GM12865 (cell line): ENCODE measurements around the gene DNAH2.

ENCODE experiments used
- DNase-seq: peaks from one replicate; pipeline ENCODE4 v3.0.0; 2010; ENCODE audit warnings: low read depth
- H3K4me3 ChIP-seq: 2 replicates; pipeline ENCODE4 v1.5.1; 2011; ENCODE audit warnings: mild to moderate bottlenecking, low read depth, low read length, control low read depth
- CTCF ChIP-seq: IDR thresholded peaks from 2 replicates; pipeline ENCODE4 v1.5.1; 2011; ENCODE audit warnings: low read length, control low read depth, low read depth, inconsistent platforms; ENCODE audit not compliant: insufficient read depth; ENCODE audit errors: missing control alignments

Gene DNAH2

GRCh38 chr17:7818026-7818425 lies 100.5 kb downstream of the DNAH2 start:
- no peak for TF ChIP-seq CTCF
- no peak for DNase-seq
- H3K4me3 ChIP-seq: no peak overlapping the region

- TF ChIP-seq CTCF: no peak
- no peak for DNase-seq
- H3K4me3 ChIP-seq: no peak overlapping the region
Measured at GRCh38 chr17:7818746-7819645, 101.5 kb downstream of the DNAH2 start.

- no peak for TF ChIP-seq CTCF
- no peak overlapping the region for H3K4me3 ChIP-seq
- DNase-seq: no peak
Measured at GRCh38 chr17:7820231-7820630, 102.7 kb downstream of the DNAH2 start.

- TF ChIP-seq CTCF: no peak
Measured at GRCh38 chr17:7822126-7822525, 104.6 kb downstream of the DNAH2 start.

GRCh38 chr17:7823581-7824001 lies 106.0 kb downstream of the DNAH2 start:
- TF ChIP-seq CTCF: no peak
- DNase-seq: no peak
- no peak overlapping the region for H3K4me3 ChIP-seq

More at GRCh38 chr17:7822126-7822525, 104.6 kb downstream of the DNAH2 start:
- no peak overlapping the region for H3K4me3 ChIP-seq
- no peak for DNase-seq

- no peak for DNase-seq
- TF ChIP-seq CTCF: no peak
- H3K4me3 ChIP-seq: no peak overlapping the region
Measured at GRCh38 chr17:7824021-7824924, 106.7 kb downstream of the DNAH2 start.
